GM19438 (cell line): ENCODE results near the gene NCEH1.

Experiments
- ATAC-seq: cut with Tn5 transposase; IDR thresholded peaks from one replicate; pipeline ENCODE4 v1.9.1; 2021; ENCODE audit warnings: low read depth; ENCODE audit not compliant: unreplicated experiment

The NCEH1 gene

DNA sequence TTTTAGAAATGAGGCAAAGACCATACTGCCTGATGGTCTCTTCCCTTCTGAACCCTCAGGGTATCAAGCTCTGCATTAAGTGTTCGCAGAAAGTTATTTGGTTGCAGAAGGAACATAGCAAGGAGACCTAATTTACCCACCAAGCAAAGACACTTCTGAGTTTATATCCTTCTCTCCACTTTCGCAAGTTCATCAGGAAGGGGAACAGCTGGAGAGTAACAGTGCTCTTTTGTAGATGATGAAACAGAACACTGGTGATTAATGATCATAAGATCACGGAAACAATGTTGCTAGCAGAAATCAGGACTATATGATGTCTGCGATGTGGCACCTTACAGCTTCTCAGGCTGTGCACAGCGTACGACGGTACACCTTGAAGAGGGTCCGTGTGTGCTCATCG, 62.1 kb downstream of the NCEH1 start:
- ATAC-seq, result no peak

DNA sequence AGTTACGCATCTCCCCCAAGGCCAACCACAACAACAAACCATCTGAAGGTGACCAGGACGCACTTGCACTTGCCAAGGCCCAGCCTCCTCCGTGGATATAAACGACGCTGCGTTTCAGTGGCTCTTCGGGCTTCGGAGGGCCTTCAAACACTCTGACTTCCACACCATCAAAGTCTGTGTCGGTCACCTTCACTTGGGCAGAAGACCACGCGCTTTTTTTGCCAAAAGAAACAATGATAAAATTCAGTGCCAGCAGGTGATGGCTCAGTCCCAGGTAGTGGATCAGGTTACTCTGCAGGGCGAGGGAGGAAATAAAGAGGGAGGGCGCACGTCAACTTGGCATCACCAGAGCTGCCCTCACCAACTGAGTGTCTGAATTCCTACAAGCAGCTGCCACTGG, 63.0 kb downstream of the NCEH1 start:
- no peak for ATAC-seq

DNA sequence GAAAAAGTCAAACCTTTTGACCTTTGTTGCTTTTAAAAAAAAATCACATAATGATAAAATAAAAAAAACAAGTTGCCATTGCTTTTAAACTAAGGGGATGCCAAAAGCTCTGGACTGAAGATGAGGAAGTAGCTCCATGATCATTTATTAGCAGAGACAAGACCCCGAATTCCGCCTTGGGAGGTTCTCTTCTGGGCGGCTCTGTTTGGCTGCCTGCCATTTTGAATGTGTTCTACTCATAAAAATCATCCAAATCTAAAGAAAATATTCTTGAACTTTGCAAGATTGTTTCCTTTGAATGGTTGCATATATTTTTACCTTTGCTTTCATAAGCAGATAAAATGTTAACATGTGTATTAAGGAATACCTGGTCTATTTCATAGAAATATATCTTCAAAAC, 63.8 kb downstream of the NCEH1 start:
- no peak for ATAC-seq

DNA sequence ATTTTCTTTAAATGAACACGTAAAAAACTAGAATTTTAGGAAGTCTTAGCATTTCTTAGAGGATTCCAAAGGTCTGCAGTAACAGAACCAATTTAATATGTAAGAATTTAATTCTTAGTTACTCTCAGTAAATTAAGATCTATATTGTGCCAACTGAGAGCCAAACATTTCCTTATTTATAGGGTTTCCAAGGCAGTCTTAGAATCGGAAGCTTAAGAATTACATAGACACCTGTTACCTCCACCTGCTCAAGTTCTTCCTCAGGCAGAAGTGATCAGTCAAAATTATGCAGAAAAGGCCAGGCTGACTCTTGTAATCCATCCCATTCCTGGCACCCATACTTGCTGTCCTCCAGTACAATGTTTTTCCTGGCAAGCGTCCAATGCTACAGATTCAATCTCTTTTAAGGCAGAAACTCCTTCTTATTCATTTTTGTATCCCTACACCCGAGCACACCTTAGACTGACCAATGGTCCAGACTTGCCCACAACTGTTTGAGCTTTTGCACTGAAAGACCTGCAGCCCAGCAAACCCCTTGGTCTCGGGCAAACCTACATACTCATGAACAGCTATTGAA, 64.3 kb downstream of the NCEH1 start:
- ATAC-seq, result no peak

DNA sequence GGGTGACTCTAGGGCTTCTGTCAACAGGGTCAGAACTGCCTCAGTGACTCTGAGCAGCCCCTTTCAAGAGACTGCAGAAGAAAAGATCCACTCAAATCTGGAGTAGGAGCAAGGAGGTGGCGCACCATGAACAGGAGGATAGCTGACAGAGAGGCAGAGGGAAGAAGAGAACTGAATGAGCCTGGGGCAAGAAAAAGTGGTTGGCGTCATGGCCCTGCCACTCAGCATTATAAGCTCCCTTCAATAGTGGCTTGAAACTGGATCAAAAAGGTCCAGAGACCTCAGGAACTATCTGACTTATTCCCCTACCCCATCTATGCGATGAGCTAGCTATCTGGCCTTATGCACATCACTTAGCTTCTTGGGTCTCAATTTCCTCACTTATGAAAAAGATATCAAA, 66.6 kb downstream of the NCEH1 start:
- no peak for ATAC-seq

DNA sequence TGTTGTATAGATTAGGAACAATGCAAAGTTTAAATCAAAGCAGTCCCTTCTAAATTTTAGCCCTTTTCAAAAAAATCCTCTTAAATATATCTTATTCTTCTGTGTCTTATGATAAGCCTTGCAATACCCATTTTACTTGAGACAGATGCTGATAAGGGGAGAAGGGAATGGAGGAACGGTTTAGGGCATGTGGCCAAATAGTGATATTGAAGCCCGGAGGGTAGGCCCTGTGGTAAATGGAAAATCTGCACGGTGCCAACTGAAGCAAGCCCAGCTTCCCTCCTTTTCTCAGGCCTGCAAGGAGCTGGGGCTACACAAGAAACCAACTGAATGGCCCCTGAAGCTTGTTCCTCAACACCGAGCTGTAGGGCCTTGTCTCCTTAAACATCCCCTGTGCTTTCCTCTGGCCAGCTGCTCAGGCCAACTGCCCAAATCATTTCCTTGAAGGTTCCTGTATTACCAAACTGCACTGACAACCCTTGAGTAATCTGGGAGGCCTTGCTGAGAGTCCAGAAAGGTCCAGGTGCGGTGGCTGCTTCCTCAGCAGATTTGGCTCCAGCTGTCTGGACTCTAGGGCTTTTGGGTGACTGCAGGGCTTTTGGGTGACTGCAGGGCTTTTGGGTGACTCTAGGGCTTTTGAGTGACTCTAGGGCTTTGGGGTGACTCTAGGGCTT, 67.2 kb downstream of the NCEH1 start:
- ATAC-seq, result no peak

DNA sequence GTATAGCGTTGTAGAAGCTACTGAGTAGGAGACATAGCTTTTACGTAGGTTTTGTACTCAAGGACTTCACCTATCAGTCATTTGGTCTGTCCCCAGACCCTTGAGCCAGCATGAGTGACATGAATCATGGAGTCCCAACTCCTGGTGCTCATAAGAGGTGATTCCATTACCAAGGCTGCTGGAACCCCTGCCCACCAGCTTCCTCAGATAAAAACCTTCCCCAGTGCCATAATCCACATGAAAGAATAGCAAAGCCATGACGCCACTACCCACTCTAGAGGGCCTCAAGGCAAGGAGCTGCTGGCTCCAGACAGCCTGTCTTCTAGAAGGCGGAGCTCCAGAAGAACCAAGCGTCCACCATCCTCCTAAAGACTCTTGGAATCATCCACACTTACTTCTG, 69.6 kb downstream of the NCEH1 start:
- ATAC-seq, result no peak

DNA sequence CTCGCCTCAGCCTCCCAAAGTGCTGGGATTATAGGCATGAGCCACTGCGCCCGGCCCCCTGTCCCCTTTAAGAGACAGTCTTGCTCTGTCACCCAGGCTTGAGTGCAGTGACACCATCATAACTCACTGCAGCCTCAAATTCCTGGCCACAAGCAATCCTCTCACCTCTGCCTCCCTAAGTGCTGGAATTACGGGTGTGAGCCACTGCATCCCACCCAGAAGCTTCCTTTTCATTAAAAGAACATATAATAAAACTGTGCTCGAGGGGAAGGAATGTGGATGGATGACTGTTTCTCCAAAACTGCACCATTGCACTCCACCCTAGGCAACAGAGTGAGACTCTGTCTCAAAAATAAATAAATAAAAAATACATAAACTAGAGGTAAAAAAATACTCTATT, 70.1 kb downstream of the NCEH1 start:
- no peak for ATAC-seq

DNA sequence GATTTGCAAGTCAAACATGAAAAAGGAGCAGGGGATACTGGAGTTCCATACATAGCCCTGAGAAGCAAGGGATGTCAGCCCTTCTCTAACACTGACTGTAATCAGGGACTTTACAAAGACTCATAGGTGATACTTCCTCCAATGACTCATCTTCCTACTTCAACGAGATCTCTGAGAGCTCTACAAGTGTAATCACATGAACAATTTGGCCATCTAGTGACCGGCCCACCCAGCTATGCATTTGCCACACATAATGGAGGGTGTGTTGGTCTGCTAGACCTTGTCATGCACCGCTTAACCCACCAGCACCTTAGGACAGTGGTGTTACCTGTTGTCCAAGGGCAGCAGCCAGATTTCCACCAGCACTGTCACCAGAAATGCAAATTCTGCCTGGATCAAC, 75.3 kb downstream of the NCEH1 start:
- peak; percentile 81 for ATAC-seq

DNA sequence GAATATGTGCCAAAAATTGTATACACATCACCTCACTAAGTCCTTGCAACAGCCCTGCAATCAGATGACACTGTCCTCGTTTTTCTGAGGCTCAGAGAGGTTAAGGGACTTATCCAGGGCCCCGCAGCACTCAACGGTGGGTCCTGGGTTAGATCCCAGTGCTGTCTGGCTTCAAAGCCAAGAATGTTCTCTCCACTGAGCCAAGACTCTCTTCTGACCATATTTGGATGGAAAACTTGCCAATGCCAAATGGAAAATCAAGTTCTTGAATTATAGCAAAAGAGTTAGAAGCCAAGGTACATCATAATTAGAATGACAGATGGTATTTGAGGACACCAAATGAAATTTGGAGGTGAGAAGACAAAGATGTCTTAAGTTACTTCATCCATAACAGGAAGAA, 75.9 kb downstream of the NCEH1 start:
- ATAC-seq, result no peak

DNA sequence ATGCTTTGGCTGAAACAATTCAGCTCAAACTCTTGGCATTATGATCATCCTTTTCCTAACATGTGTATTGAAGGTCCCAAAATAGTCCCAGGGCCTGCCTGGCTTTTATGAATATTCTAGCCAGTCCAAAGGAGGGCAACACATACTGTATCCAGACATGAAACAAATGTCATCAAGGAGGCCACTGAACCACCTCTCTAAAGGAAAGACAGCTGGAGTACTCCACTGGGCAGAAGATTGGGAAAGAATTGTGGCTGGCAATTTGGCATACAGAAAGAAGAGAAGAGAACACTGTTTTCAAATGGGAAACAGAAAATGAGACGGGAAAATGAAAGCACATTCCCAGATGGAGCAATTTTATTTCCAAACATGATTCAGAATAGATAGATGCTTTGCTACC, 80.6 kb downstream of the NCEH1 start:
- ATAC-seq, result no peak

DNA sequence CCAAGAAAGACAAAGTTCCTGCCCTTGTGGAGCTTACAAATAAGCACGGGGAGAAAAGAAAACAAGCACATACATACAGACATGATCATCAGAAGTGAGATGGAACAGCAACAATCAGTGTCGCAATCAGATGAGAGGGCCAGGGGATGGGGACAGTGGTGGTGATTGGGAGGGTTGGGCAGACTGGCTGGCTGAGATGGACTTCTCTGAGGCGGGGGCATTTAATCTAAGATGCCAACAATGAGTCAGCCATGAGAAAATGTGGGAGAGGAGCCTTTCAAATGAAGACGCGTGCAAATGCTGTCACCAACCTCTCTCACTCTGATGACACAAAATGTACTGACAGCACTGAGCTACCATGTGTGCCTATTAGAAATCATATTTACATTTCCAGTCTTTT, 81.4 kb downstream of the NCEH1 start:
- no peak for ATAC-seq

DNA sequence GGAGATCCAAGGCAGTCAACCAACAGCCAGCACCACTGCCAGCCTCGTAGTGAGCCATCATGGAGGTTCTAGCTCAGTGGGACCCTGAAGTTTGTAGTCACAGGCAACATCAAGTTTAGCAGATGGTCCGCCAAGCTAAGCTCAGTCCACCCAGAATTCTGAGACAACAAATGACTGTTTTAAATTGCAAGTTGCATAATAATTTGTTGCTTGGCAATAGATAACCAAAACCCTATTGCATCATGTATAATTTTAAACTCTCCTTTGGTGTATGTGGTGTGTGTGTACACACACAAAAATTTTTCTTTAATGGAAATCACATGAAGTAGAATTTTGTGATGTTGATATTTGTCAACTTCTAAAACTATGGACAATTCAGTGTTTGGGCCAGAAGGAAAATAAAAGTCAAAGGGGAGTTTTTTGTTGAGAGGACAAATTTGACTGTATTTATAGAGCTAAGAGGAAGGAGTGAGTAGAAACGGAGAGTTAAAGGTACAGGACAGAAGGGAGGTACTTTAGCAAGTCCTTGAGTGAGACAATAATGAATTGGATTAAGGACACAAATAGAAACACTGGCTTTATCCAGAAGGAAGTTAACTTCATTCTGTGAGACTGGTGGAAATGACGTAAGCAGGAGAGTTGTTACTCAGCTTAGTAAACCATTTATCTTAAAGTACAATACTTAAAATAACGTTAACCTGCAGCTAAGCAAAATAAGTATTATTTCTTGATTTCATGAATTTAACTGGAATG, 83.6 kb downstream of the NCEH1 start:
- ATAC-seq, result no peak

DNA sequence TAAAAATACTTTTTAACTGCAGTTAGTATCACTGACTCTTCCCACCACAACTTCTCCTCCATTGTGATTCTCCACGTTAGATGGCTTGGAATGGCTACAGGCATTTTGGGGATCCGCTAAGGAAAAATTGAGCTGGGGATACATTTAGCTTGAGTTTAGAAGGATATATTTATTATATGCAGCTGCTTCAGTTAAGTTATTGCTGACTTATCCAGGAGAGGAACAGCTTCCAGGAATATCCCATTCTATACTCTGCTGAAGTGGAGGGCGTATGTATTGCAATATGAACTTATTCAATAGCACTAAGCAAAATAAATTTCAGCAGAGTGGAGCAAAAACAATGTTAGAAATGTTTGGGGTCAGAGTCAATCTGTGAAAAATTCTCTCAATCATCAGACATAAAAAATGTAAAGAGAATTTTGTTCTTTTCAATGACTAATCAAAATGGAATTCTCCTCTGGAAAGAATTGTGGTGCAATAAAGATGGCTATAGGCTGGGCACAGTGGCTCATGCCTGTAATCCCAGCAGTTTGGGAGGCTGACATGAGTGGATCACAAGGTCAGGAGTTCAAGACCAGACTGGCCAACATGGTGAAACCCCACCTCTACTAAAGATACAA, 84.7 kb downstream of the NCEH1 start:
- ATAC-seq, result no peak

DNA sequence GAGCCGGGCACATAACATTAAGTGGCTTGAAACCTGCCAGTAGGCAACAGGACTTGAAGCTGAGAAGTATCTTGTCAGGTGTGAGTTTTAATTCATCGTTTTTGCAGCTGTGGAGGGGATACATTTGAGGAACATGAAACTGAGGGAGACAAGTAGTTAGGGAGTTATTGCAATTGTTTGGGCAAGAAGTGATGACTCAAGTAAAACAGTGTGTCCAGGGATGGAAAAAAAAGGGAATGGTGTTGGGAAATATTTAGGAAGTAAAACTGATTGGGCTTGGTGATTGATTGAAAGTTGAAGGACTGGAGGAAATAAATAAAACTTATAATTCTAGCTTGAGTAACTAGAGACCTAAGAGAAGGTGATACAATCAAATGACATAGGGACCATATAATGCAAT, 85.5 kb downstream of the NCEH1 start:
- no peak for ATAC-seq

DNA sequence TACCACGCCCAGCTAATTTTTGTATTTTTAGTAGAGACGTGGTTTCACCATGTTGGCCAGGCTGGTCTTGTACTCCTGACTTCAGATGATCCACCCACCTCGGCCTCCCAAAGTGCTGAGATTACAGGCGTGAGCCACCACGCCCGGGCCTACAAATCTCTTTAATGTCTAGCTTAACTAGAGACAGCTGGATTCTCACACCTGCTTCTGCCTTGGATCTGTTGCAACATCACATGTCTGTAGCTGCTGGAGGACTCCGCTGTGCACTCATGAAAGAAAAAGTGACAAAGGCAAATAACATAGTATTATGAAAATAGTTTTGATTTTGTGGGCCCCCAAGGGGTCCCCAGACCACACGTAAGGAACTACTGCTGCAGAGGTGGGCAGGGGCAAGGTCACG, 85.9 kb downstream of the NCEH1 start:
- no peak for ATAC-seq

DNA sequence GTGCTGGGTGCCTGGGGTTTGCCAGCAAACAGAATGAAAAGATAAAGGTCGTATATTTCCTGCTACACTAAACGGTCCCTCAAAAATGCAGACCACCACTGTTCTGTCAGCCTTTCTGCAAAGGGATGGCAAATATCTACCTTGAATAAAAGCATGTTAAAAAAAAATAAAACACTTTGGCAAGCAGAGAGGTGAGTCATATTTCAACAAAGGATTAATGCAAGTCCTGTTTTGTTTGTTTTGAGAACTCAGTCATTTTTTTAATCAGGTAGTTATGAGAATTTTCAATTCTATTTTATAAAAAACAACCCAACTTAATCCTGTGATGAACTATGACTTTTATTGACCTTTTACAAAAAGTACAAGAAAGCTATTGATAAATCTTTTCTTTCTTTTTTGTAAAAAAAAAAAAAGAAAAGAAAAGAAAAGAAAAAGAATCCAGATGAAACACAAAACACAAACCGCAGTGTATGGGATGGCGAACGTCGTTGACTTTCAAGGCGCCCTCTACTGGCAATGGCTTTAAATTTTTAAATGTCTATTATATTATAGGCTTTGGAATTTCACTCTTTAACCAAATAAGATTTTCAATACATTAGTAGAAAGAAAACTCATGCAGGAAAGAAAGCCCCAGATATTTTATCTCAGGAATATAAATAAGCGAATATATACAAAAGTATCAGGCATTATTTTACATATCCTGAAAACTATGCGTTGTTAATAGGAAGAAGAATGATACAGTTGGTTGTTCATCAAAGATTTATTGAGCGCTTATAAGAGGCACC, 87.8 kb downstream of the NCEH1 start:
- no peak for ATAC-seq

DNA sequence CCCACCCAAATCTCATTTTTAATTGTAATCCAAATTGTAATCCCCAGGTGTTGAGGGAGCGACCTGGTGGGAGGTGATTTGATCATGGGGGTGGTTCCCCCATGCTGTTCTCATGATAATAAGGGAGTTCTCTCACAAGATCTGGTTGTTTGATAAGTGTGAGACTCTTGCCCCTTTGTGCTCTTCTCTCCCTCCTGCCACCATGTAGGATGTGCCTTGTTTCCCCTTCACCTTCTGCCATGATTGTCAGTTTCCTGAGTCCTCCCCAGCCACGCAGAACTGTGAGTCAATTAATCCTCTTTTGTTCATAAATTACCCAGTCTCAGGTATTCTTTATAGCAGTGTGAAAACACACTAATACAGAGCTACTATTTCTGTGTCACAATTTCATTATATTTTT, 88.7 kb downstream of the NCEH1 start:
- no peak for ATAC-seq

DNA sequence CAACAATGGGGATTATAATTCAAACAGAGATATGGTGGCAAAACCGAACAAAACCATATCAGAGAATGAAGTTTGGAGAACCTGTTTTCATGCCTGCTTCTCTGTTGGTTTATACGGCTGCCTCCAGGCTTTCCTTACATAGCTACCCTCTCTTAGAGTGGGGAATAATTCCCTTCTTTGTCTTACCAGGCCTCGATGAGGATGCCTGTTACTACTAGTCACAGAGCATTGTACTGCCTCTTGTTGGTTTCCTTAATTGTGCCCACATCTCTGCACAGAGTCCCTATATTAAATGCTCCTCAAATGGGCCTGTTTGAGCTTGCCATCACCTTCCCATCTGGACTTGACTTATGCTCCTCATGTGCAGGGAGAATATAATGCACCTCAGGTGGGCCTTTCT, 92.9 kb downstream of the NCEH1 start:
- ATAC-seq, result no peak

DNA sequence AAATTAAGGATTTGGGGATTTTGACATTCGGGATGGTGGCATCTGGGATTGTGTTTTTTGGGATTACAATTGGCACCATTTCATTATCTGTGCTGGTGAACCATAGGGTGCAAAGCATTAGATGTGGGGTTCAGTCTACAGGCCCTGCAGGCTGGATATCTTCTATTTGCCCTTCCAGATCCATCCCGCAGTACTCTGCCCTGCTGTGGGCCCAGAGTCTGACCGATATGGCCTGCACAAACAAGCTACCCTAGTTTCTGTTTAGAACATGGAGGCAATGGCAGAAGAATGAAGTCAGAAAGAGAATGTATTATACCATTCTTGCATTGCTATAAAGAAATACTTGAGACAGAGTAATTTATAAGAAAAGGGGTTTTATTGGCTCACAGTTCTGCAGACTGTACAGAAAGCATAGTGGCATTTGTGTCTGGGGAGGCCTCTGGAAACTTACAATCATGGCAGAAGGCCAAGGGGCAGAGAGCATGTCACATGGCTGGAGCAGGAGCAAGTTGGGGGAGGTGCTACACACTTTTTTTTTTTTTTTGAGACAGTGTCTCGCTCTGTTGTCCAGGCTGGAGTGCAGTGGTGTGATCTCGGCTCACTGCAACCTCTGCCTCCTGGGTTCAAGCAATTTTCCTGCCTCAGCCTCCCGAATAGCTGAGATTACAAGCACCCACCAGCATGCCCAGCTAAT, 93.7 kb downstream of the NCEH1 start:
- no peak for ATAC-seq
